H9 (cell line): ENCODE results near the gene NSD1. TPM values are rescaled to one million over a fixed set of nuclear protein-coding genes. Genes with fewer than 3 reads are reported as not detected.

Experiments
- DNase-seq: peaks from one replicate; pipeline ENCODE4 v3.0.0-alpha.2; 2017
- H2AFZ ChIP-seq: one replicate; pipeline ENCODE4 v1.6.1; 2013; ENCODE audit warnings: mild to moderate bottlenecking, low read length, control low read depth, moderate library complexity
- H2AK5ac ChIP-seq: 2 replicates; pipeline ENCODE4 v1.6.1; 2013; ENCODE audit warnings: low read length, control low read depth, mixed read lengths; ENCODE audit not compliant: insufficient read length
- H2BK120ac ChIP-seq: one replicate; pipeline ENCODE4 v1.6.1; 2013; ENCODE audit warnings: low read depth, mild to moderate bottlenecking, low read length, control low read depth, inconsistent platforms; ENCODE audit not compliant: poor library complexity, severe bottlenecking
- H2BK12ac ChIP-seq: 2 replicates; pipeline ENCODE4 v1.6.1; 2013; ENCODE audit warnings: low read length, control low read depth, mixed read lengths, low read depth; ENCODE audit not compliant: insufficient read length
- H2BK15ac ChIP-seq: 2 replicates; pipeline ENCODE4 v1.6.1; 2013; ENCODE audit warnings: low read depth, low read length, control low read depth
- H2BK20ac ChIP-seq: one replicate; pipeline ENCODE4 v1.6.1; 2013; ENCODE audit warnings: low read depth, mild to moderate bottlenecking, low read length, control low read depth, inconsistent platforms; ENCODE audit not compliant: poor library complexity, severe bottlenecking
- H2BK5ac ChIP-seq: 2 replicates; pipeline ENCODE4 v1.6.1; 2013; ENCODE audit warnings: low read length, control low read depth, mixed read lengths; ENCODE audit not compliant: insufficient read length
- H3K14ac ChIP-seq: 2 replicates; pipeline ENCODE4 v1.6.1; 2013; ENCODE audit warnings: low read length, control low read depth; ENCODE audit not compliant: insufficient read depth
- H3K18ac ChIP-seq: 2 replicates; pipeline ENCODE4 v1.6.1; 2013; ENCODE audit warnings: low read depth, mild to moderate bottlenecking, mixed read lengths, low read length, control low read depth; ENCODE audit not compliant: insufficient read length
- H3K23ac ChIP-seq: 2 replicates; pipeline ENCODE4 v1.6.1; 2013; ENCODE audit warnings: low read length, control low read depth, mixed read lengths, low read depth; ENCODE audit not compliant: insufficient read length
- H3K23me2 ChIP-seq: 2 replicates; pipeline ENCODE4 v1.6.1; 2013; ENCODE audit warnings: low read depth, mild to moderate bottlenecking, mixed read lengths, low read length, control low read depth; ENCODE audit not compliant: insufficient read length, poor library complexity, severe bottlenecking
- H3K27ac ChIP-seq: 2 replicates; pipeline ENCODE4 v1.5.1; 2013; ENCODE audit warnings: low read length, control low read depth, mixed read lengths, low read depth; ENCODE audit not compliant: insufficient read length
- H3K27me3 ChIP-seq: 2 replicates; pipeline ENCODE4 v1.6.1; 2013; ENCODE audit warnings: low read length, control low read depth, inconsistent platforms; ENCODE audit not compliant: insufficient read depth
- H3K4ac ChIP-seq: 2 replicates; pipeline ENCODE4 v1.6.1; 2013; ENCODE audit warnings: low read depth, mild to moderate bottlenecking, control low read depth, inconsistent platforms, low read length, moderate library complexity
- H3K4me1 ChIP-seq: 2 replicates; pipeline ENCODE4 v1.6.1; 2013; ENCODE audit warnings: low read length, control low read depth, inconsistent platforms; ENCODE audit not compliant: insufficient read depth
- H3K4me2 ChIP-seq: 2 replicates; pipeline ENCODE4 v1.6.1; 2013; ENCODE audit warnings: low read length, control low read depth, mixed read lengths; ENCODE audit not compliant: insufficient read length, insufficient read depth
- H3K56ac ChIP-seq: 2 replicates; pipeline ENCODE4 v1.6.1; 2013; ENCODE audit warnings: low read depth, mild to moderate bottlenecking, mixed read lengths, low read length, control low read depth; ENCODE audit not compliant: insufficient read length
- H3K79me1 ChIP-seq: 2 replicates; pipeline ENCODE4 v1.6.1; 2013; ENCODE audit warnings: low read depth, mild to moderate bottlenecking, moderate library complexity, low read length, control low read depth, inconsistent platforms; ENCODE audit not compliant: insufficient read depth, poor library complexity, severe bottlenecking
- H3K79me2 ChIP-seq: 2 replicates; pipeline ENCODE4 v1.6.1; 2013; ENCODE audit warnings: low read length, control low read depth, inconsistent platforms; ENCODE audit not compliant: insufficient read depth
- H3K9ac ChIP-seq: 2 replicates; pipeline ENCODE4 v1.6.1; 2013; ENCODE audit warnings: low read length, control low read depth, mixed read lengths; ENCODE audit not compliant: insufficient read length; ENCODE audit errors: extremely low read depth
- H3K9me3 ChIP-seq: one replicate; pipeline ENCODE4 v1.6.1; 2013; ENCODE audit warnings: low read depth, low read length, inconsistent platforms; ENCODE audit not compliant: control insufficient read depth
- H3T11ph ChIP-seq: one replicate; pipeline ENCODE4 v1.6.1; 2013; ENCODE audit warnings: mild to moderate bottlenecking, low read length, control low read depth, inconsistent platforms
- H4K20me1 ChIP-seq: one replicate; pipeline ENCODE4 v1.6.1; 2013; ENCODE audit not compliant: control insufficient read depth, insufficient read length, insufficient read depth
- H4K5ac ChIP-seq: 2 replicates; pipeline ENCODE4 v1.6.1; 2013; ENCODE audit warnings: low read depth, mild to moderate bottlenecking, mixed read lengths, low read length, control low read depth; ENCODE audit not compliant: insufficient read length
- H4K8ac ChIP-seq: replicated peaks from 2 replicates; pipeline ENCODE4 v1.6.1; 2013; ENCODE audit warnings: low read length, control low read depth, mixed read lengths, low read depth; ENCODE audit not compliant: insufficient read length
- H4K91ac ChIP-seq: 2 replicates; pipeline ENCODE4 v1.6.1; 2013; ENCODE audit warnings: low read depth, mild to moderate bottlenecking, moderate library complexity, mixed read lengths, low read length, control low read depth; ENCODE audit not compliant: insufficient read length
- H3K27ac Mint-ChIP-seq, 3 experiments: 2 replicates in 2 of 3; 3 replicates in 1 of 3; pipeline ENCODE4 v1.8.0; 2020 to 2021; ENCODE audit warnings: mixed read lengths in 3 of 3, mild to moderate bottlenecking in 1 of 3, moderate library complexity in 1 of 3
- H3K27me3 Mint-ChIP-seq: 2 replicates; pipeline ENCODE4 v1.8.0; 2021; ENCODE audit warnings: low read depth, mild to moderate bottlenecking, moderate library complexity, mixed read lengths
- H3K36me3 Mint-ChIP-seq, 3 experiments: 2 replicates in 2 of 3; 3 replicates in 1 of 3; pipeline ENCODE4 v1.8.0; 2020 to 2021; ENCODE audit warnings: low read depth in 3 of 3, mixed read lengths in 3 of 3; ENCODE audit not compliant: insufficient read depth in 1 of 3
- H3K4me1 Mint-ChIP-seq, 2 experiments: 2 replicates each; pipeline ENCODE4 v1.8.0; 2020; ENCODE audit warnings: mixed read lengths in 2 of 2
- H3K4me3 Mint-ChIP-seq, 2 experiments: 2 replicates in 1 of 2; 3 replicates in 1 of 2; pipeline ENCODE4 v1.8.0; 2020 to 2021; ENCODE audit warnings: mild to moderate bottlenecking in 2 of 2, mixed read lengths in 2 of 2, moderate library complexity in 1 of 2
- H3K9me3 Mint-ChIP-seq, 2 experiments: 2 replicates in 1 of 2; 3 replicates in 1 of 2; pipeline ENCODE4 v1.8.0; 2020; ENCODE audit warnings: mild to moderate bottlenecking in 2 of 2, mixed read lengths in 2 of 2, moderate library complexity in 1 of 2
- CTCF ChIP-seq: fragments of 200-600 bp; sonication (generic); conservative IDR thresholded peaks from 3 replicates; pipeline ENCODE4 v1.8.0; 2021; ENCODE audit warnings: antibody characterized with exemption, mild to moderate bottlenecking
- WGBS: extraction: QIAGEN DNeasy Blood & Tissue Kit; methylation state at CpG from one replicate; pipeline ENCODE4 v1.1.7; 2013; ENCODE audit warnings: missing lambda C conversion rate, low lambda C conversion rate, mixed read lengths; ENCODE audit not compliant: insufficient read length; ENCODE audit errors: extremely low coverage; 5-methylcytosine and 5-hydroxymethylcytosine counted together
- total RNA-seq: library from RNA; stranded (reverse); gene quantifications from 2 replicates; pipeline ENCODE4 v1.2.1, GENCODE V29; 2021

NSD1 gene
- total RNA-seq, 1 experiment from 2014 or later: 213 TPM

DNA sequence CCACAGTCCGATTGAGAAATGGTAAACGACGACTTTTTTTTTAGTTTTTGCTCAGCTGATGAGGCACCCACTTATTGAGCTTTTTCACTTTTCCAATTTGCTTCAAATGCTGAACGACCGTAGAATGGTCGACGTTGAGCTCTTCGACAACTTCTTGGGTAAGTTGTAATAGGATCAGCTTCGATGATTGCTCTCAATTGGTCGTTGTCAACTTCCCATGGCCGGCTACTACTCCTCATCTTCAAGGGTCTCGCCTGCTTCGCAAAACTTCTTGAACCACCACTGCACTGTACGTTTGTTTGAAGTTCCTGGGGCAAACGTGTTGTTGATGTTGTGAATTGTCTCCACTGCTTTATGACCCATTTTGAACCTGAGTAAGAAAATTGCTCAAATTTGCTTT, 35.7 kb downstream of the NSD1 start:
- Histone ChIP-seq H4K91ac (no peak overlapping the region), H4K8ac (no peak overlapping the region), H2BK12ac (no peak overlapping the region), H2AK5ac (no peak overlapping the region), H3K4me1 (no peaks in the 10 kb centered on the region; the same call in 1 of the 2 replicates), H2BK15ac (no peak overlapping the region), H3K27me3 (no peaks in the 10 kb centered on the region), H3T11ph (no peak overlapping the region), H3K4me2 (no peak overlapping the region), H4K5ac (no peak overlapping the region), H3K18ac (no peak overlapping the region), H3K27ac (no peak overlapping the region), H2AFZ (no peak overlapping the region), H3K9me3 (no peaks in the 10 kb centered on the region), H3K9ac (no peak overlapping the region), H2BK5ac (no peak overlapping the region), H3K4ac (no peak overlapping the region), H3K56ac (no peak overlapping the region), H2BK20ac (no peak overlapping the region), H3K79me2 (peaks cover 30% of the 10 kb centered on the region; the same call in 1 of the 2 replicates), H3K14ac (no peak overlapping the region), H4K20me1 (no peaks in the 10 kb centered on the region), H2BK120ac (no peak overlapping the region), H3K79me1 (peaks cover 10% of the 10 kb centered on the region), H3K23me2 (no peaks in the 10 kb centered on the region), H3K23ac (no peak overlapping the region)
- Mint-ChIP-seq H3K27me3 (no peaks in the 10 kb centered on the region), H3K36me3 (peaks cover 15 to 48% (median 33%) of the 10 kb centered on the region in 3 experiments; a peak in 6 of 7 replicates), H3K4me3 (no peak overlapping the region), H3K9me3 (no peaks in the 10 kb centered on the region), H3K27ac (peak overlapping the region in 1 of 3 experiments; percentile 41; a peak in 1 of 7 replicates), H3K4me1 (no peaks in the 10 kb centered on the region)
- no CpG with 5 or more reads among the region's 15 CpGs for WGBS
- no peak for TF ChIP-seq CTCF
- DNase-seq: no peak
